GM12878 (cell line): ENCODE data around the gene FGD3. TPM values are rescaled to one million over a fixed set of nuclear protein-coding genes. Genes with fewer than 3 reads are reported as not detected.
A peak's percentile ranks its signal among the peaks of the same experiment; 100 is the strongest.

Experiments
- ATAC-seq: fragments of 200-7000 bp; cut with Tn5 transposase; 3 replicates; pipeline ENCODE4 v1.9.1; 2020; ENCODE audit warnings: mild to moderate bottlenecking, moderate library complexity
- BruUV-seq: library from RNA; stranded (reverse); fragments of 400-500 nt; replicated peaks from 2 replicates; lab custom pipeline; 2021; lab: Mats Ljungman, UMichigan
- CTCF ChIA-PET: fragments of 300-600 bp; sonication (Branson Sonifier 250); formaldehyde crosslinking; extraction: SDS; loops from one replicate; lab custom pipeline; 2021; ENCODE audit warnings: inconsistent platforms; lab: Yijun Ruan, JAX
- POLR2A ChIA-PET: fragments of 350-600 bp; formaldehyde crosslinking; extraction: SDS; loops from one replicate; lab custom pipeline; 2021; ENCODE audit warnings: inconsistent platforms; lab: Charles Lee
- RAD21 ChIA-PET: fragments of 300-600 bp; sonication (Branson Sonifier 250); formaldehyde crosslinking; loops from one replicate; lab custom pipeline; 2023; ENCODE audit warnings: antibody characterized with exemption; ENCODE audit not compliant: unreplicated experiment; lab: Charles Lee
- SMC1A ChIA-PET: fragments of 300-600 bp; sonication (Branson Sonifier 250); formaldehyde crosslinking; loops from one replicate; lab custom pipeline; 2023; ENCODE audit not compliant: unreplicated experiment, uncharacterized antibody; lab: Charles Lee
- DNase-seq: peaks from one replicate; pipeline ENCODE4 v3.0.0-alpha.2; 2011; ENCODE audit warnings: low read depth, low spot score
- FAIRE-seq: peaks from 3 replicates; lab custom pipeline; 2011; peaks lifted over from hg19 to GRCh38; lab: Jason Lieb, UNC
- H2AFZ ChIP-seq: 2 replicates; pipeline ENCODE4 v1.6.0; 2011; ENCODE audit warnings: low read depth, low read length, control low read depth; ENCODE audit not compliant: control insufficient read depth
- H3K27ac ChIP-seq: 2 replicates; pipeline ENCODE4 v1.5.1; 2011; ENCODE audit warnings: control low read depth; ENCODE audit not compliant: control insufficient read depth, insufficient read depth
- H3K27me3 ChIP-seq, 2 experiments: replicated peaks in 1 of 2; 2 replicates each; pipeline versions ENCODE4 v1.6.0 to v1.6.1; 2011; ENCODE audit warnings: low read length in 1 of 2; ENCODE audit not compliant: control insufficient read depth in 2 of 2, insufficient read depth in 2 of 2
- H3K36me3 ChIP-seq, 2 experiments: 2 replicates each; pipeline ENCODE4 v1.5.1; 2011; ENCODE audit warnings: low read length in 1 of 2; ENCODE audit not compliant: control insufficient read depth in 2 of 2, insufficient read depth in 2 of 2
- H3K4me1 ChIP-seq: 2 replicates; pipeline ENCODE4 v1.6.1; 2011; ENCODE audit warnings: mild to moderate bottlenecking, low read length, moderate library complexity, mixed read lengths; ENCODE audit not compliant: control insufficient read depth, insufficient read depth
- H3K4me2 ChIP-seq: 2 replicates; pipeline ENCODE4 v1.6.0; 2011; ENCODE audit warnings: control low read depth; ENCODE audit not compliant: control insufficient read depth, insufficient read depth
- H3K4me3 ChIP-seq: fragments of 200-600 bp; sonication (generic); 2 replicates; pipeline ENCODE4 v1.5.1; 2016
- H3K79me2 ChIP-seq: 2 replicates; pipeline ENCODE4 v1.6.0; 2011; ENCODE audit warnings: low read length; ENCODE audit not compliant: control insufficient read depth, insufficient read depth
- H3K9ac ChIP-seq: 2 replicates; pipeline ENCODE4 v1.8.0; 2011; ENCODE audit warnings: low read length, control low read depth, mixed read lengths; ENCODE audit not compliant: control insufficient read depth, insufficient read depth
- H3K9me3 ChIP-seq: replicated peaks from 3 replicates; pipeline ENCODE4 v1.5.1; 2011; ENCODE audit warnings: mild to moderate bottlenecking, low read length; ENCODE audit not compliant: control insufficient read depth, insufficient read depth
- H4K20me1 ChIP-seq: 2 replicates; pipeline ENCODE4 v1.6.0; 2011; ENCODE audit not compliant: control insufficient read depth, insufficient read depth
- CBX3 ChIP-seq: fragments of 200-600 bp; sonication (generic); IDR thresholded peaks from 2 replicates; pipeline ENCODE4 v1.6.1; 2016; ENCODE audit warnings: low read depth, borderline replicate concordance
- CREM ChIP-seq: IDR thresholded peaks from 2 replicates; pipeline ENCODE4 v1.6.1; 2014; ENCODE audit warnings: antibody characterized with exemption, low read depth
- FOS ChIP-seq: IDR thresholded peaks from 3 replicates; pipeline ENCODE4 v1.6.1; 2011; ENCODE audit warnings: borderline replicate concordance; ENCODE audit not compliant: insufficient read length; ENCODE audit errors: extremely low read depth
- JUNB ChIP-seq: IDR thresholded peaks from 2 replicates; pipeline ENCODE4 v1.6.1; 2016; ENCODE audit warnings: antibody characterized with exemption, mild to moderate bottlenecking
- KAT2A ChIP-seq: conservative IDR thresholded peaks from 2 replicates; pipeline ENCODE4 v1.6.1; 2011; ENCODE audit warnings: low read depth, low read length; ENCODE audit not compliant: control insufficient read depth
- MXI1 ChIP-seq: fragments of 150-350 bp; IDR thresholded peaks from 2 replicates; pipeline ENCODE4 v1.6.1; 2011; ENCODE audit warnings: low read depth, mild to moderate bottlenecking, inconsistent platforms, low read length, improper control_type of control experiment
- NRF1 ChIP-seq: conservative IDR thresholded peaks from 2 replicates; pipeline ENCODE4 v1.6.1; 2011; ENCODE audit warnings: mild to moderate bottlenecking, low read depth, low read length, improper control_type of control experiment
- PML ChIP-seq: IDR thresholded peaks from 2 replicates; pipeline ENCODE4 v1.6.1; 2012; ENCODE audit warnings: low read length, inconsistent platforms
- POLR2AphosphoS2 ChIP-seq: IDR thresholded peaks from 2 replicates; pipeline ENCODE4 v1.6.1; 2011; ENCODE audit warnings: low read depth, mild to moderate bottlenecking, low read length, improper control_type of control experiment, moderate library complexity
- RFX5 ChIP-seq: IDR thresholded peaks from 2 replicates; pipeline ENCODE4 v1.6.1; 2011; ENCODE audit warnings: low read depth, low read length, improper control_type of control experiment
- RUNX3 ChIP-seq: IDR thresholded peaks from 2 replicates; pipeline ENCODE4 v1.6.1; 2012; ENCODE audit warnings: low read length, inconsistent platforms
- STAT1 ChIP-seq: fragments of 450-650 bp; conservative IDR thresholded peaks from 2 replicates; pipeline ENCODE4 v1.6.1; 2014; ENCODE audit warnings: antibody characterized with exemption, mild to moderate bottlenecking
- TARDBP ChIP-seq: IDR thresholded peaks from 2 replicates; pipeline ENCODE4 v1.6.1; 2016; ENCODE audit warnings: borderline replicate concordance
- ZBTB33 ChIP-seq: fragments of 450-650 bp; IDR thresholded peaks from 2 replicates; pipeline ENCODE4 v1.6.1; 2017; ENCODE audit warnings: mild to moderate bottlenecking
- ZNF207 ChIP-seq: fragments of 450-650 bp; IDR thresholded peaks from 2 replicates; pipeline ENCODE4 v1.6.1; 2014; ENCODE audit warnings: antibody characterized with exemption, mild to moderate bottlenecking, borderline replicate concordance
- WGBS: methylation state at CpG from one replicate; pipeline ENCODE4 v1.1.6; 2016; ENCODE audit warnings: low lambda C conversion rate; ENCODE audit not compliant: insufficient replicate concordance, insufficient coverage; ENCODE audit errors: missing lambda C conversion rate; 5-methylcytosine and 5-hydroxymethylcytosine counted together
- in situ Hi-C: fragments of 300-500 bp; cut with MboI; formaldehyde crosslinking; loops from 9 replicates; pipeline ENCODE4 v1.14.3; 2018; ENCODE audit warnings: mixed read lengths
- intact Hi-C: fragments of 100-400 bp; cut with micrococcal nuclease; formaldehyde crosslinking; loops from one replicate; pipeline ENCODE4 v1.14.2; 2022; ENCODE audit not compliant: unreplicated experiment
- polyA plus RNA-seq, 11 experiments: library from polyadenylated mRNA; depleted of rRNA in 4 of 11; unstranded in 6 of 11; stranded (reverse) in 5 of 11; fragments of >200 nt; fragmentation: Nextera tagmentation in 4 of 11; fragmentation: Illumina TruSeq in 1 of 11; extraction: Ambion mirVana in 4 of 11; extraction: Trizol in 1 of 11; gene quantifications; 1 replicate in 1 of 11; 2 replicates in 10 of 11; pipeline versions ENCODE4 v1.2.1 to v1.2.3, GENCODE V29; 2011 to 2016; ENCODE audit warnings: inconsistent platforms in 2 of 11, missing spikeins in 2 of 11, low read depth in 1 of 11
- total RNA-seq, 4 experiments: library from RNA; depleted of rRNA in 3 of 4; stranded (reverse); fragments of >200 nt in 3 of 4; fragmentation: Illumina TruSeq in 1 of 4; extraction: Trizol in 1 of 4; gene quantifications; 2 replicates each; pipeline versions ENCODE4 v1.2.1 to v1.2.3, GENCODE V29; 2013 to 2021

The FGD3 gene
- total and polyA plus RNA-seq, 10 of the 15 experiments (the other 5 are each of a cell fraction or from before 2014, with no cell fraction given): 0.26 to 18.1 (median 12.4) TPM

DNA sequence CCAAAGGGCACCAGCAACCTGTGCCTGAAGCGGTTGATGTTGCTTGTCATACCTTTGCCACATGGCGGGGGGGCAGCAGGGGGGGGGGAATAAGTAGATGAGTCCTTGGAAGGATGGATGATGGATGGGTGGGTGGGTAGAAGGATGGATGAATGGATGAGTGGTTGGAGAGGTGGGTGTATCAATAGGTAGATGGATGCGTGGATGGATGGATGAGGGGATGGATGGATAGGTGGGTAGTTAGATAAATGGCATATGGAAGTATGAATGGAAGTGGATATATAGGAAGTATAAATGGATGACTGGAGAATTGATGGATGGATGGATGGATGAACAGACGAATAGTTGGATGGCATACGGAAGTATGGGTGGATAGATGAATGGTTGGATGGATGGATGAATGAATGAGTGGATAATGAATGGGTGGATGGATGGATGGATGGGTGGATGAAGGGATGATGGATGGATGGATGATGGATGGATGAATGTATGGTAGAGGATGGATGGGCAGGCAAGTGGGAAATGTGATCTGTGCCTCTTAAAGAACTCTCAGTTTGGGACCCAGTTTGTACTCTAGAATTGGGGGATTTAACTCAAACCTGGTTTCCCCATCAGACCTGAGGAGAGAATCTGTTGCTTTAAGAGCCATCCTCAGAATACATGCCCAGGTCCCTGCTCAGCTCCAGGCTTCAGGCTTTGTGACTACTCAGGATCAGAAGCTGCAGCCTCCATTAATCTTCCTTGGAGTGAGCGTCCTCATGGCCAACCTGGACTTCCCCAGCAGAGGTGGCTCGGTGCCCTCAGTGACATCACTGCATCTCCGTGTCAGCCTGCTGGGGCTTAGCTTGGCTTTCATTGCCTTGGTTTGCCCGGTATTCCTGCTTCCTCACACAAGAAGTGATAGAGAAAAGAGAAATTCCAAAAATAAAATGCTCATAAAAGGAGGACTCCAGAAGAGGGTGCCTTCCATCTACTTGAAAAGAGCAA, 83.6 kb downstream of the FGD3 start:
- FAIRE-seq (no peak), DNase-seq (no peak), ATAC-seq (no peak)
- Histone ChIP-seq H4K20me1 (no peaks in the 10 kb centered on the region), H3K36me3 (peaks cover 0 to 8% of the 10 kb centered on the region in 2 experiments), H2AFZ (no peak overlapping the region), H3K27me3 (no peaks in the 10 kb centered on the region), H3K4me3 (no peak overlapping the region), H3K9ac (no peak overlapping the region), H3K79me2 (no peaks in the 10 kb centered on the region), H3K4me2 (no peak overlapping the region), H3K9me3 (no peaks in the 10 kb centered on the region), H3K4me1 (peaks cover 20% of the 10 kb centered on the region), H3K27ac (no peak overlapping the region)
- POLR2A ChIA-PET: no interaction called here
- SMC1A ChIA-PET: interaction anchor here (0.9 to 1.0 kb wide), 2 partner anchors 28 to 78 kb away, joined by 3 read pairs; no protein-coding TSS in a partner anchor
- intact Hi-C loops: no loop called here
- WGBS: 84% methylated on average over 9 of the region's 9 CpGs
- CTCF ChIA-PET: interaction anchor here (1.0 to 2.8 kb wide), 5 partner anchors 21 to 77 kb away, joined by 3 to 15 read pairs (median 3); no protein-coding TSS in a partner anchor
- no peak for TF ChIP-seq RFX5
- no peak for TF ChIP-seq TARDBP
- TF ChIP-seq NRF1: no peak
- no peak for TF ChIP-seq MXI1
- TF ChIP-seq CBX3: no peak
- no peak for TF ChIP-seq KAT2A
- TF ChIP-seq ZBTB33: no peak
- no peak for TF ChIP-seq POLR2AphosphoS2
- no peak for TF ChIP-seq FOS
- TF ChIP-seq STAT1: no peak
- TF ChIP-seq ZNF207: no peak
- TF ChIP-seq CREM: no peak
- TF ChIP-seq JUNB: no peak
- TF ChIP-seq PML: no peak
- TF ChIP-seq RUNX3: no peak
- TSS peak; percentile 59 for BruUV-seq
- in situ Hi-C loops: no loop called here
- RAD21 ChIA-PET: interaction anchor here (0.9 kb wide), 2 partner anchors 23 to 29 kb away, joined by 3 read pairs; no protein-coding TSS in a partner anchor
